Endothelial cell of umbilical vein (primary cell): Measurements from ENCODE around the gene NKD1. TPM values are rescaled to one million over a fixed set of nuclear protein-coding genes. Genes with fewer than 3 reads are reported as not detected.

ENCODE experiments used
- BruUV-seq: library from RNA; stranded (reverse); fragments of 400-500 nt; replicated peaks from 2 replicates; lab custom pipeline; 2021; lab: Mats Ljungman, UMichigan
- CTCF ChIA-PET: fragments of 300-600, 350-600 bp; sonication (Branson Sonifier 250); formaldehyde crosslinking; loops from one replicate; lab custom pipeline; 2021; ENCODE audit warnings: antibody characterized with exemption, inconsistent platforms; lab: Charles Lee
- POLR2A ChIA-PET: fragments of 300-600, 350-600 bp; sonication (Branson Sonifier 250); formaldehyde crosslinking; loops from one replicate; lab custom pipeline; 2021; ENCODE audit warnings: antibody characterized with exemption, inconsistent platforms; lab: Charles Lee
- DNase-seq: peaks from one replicate; pipeline ENCODE4 v3.0.0-alpha.2; 2011; ENCODE audit warnings: low read depth, low spot score
- FAIRE-seq: peaks from 2 replicates; lab custom pipeline; 2011; peaks lifted over from hg19 to GRCh38; lab: Jason Lieb, UNC
- H2AFZ ChIP-seq: 2 replicates; pipeline ENCODE4 v1.6.0; 2012; ENCODE audit warnings: low read depth, low read length, control low read depth, inconsistent platforms
- H3K27ac ChIP-seq: 2 replicates; pipeline ENCODE4 v1.5.1; 2011; ENCODE audit warnings: low read depth, mild to moderate bottlenecking, control low read depth, low read length, moderate library complexity; ENCODE audit not compliant: insufficient read depth
- H3K27me3 ChIP-seq, 2 experiments: 2 replicates each; pipeline versions ENCODE4 v1.6.0 to v1.6.1; 2011; ENCODE audit warnings: low read length in 2 of 2, mixed read lengths in 1 of 2; ENCODE audit not compliant: control insufficient read depth in 2 of 2, insufficient read depth in 2 of 2
- H3K36me3 ChIP-seq, 2 experiments: 2 replicates in 1 of 2; 3 replicates in 1 of 2; pipeline ENCODE4 v1.5.1; 2011; ENCODE audit warnings: low read length in 2 of 2, mild to moderate bottlenecking in 1 of 2, moderate library complexity in 1 of 2; ENCODE audit not compliant: control insufficient read depth in 2 of 2, insufficient read depth in 2 of 2; ENCODE audit errors: extremely low read depth in 1 of 2
- H3K4me1 ChIP-seq: 3 replicates; pipeline ENCODE4 v1.5.1; 2011; ENCODE audit warnings: mild to moderate bottlenecking, low read length; ENCODE audit not compliant: control insufficient read depth, insufficient read depth; ENCODE audit errors: extremely low read depth
- H3K4me2 ChIP-seq: 2 replicates; pipeline ENCODE4 v1.6.1; 2011; ENCODE audit warnings: low read length, control low read depth, mixed read lengths; ENCODE audit not compliant: insufficient read depth
- H3K4me3 ChIP-seq, 3 experiments: fragments of 200-600 bp in 1 of 3; sonication (generic), shearing (Covaris generic) in 1 of 3; replicated peaks in 1 of 3; 2 replicates each; pipeline ENCODE4 v1.5.1; 2011 to 2016; ENCODE audit warnings: control low read depth in 3 of 3, low read length in 3 of 3, mild to moderate bottlenecking in 2 of 3, inconsistent platforms in 1 of 3, low read depth in 1 of 3, moderate library complexity in 1 of 3; ENCODE audit not compliant: insufficient read depth in 1 of 3
- H3K79me2 ChIP-seq: 2 replicates; pipeline ENCODE4 v1.6.0; 2012; ENCODE audit warnings: low read length, inconsistent platforms; ENCODE audit not compliant: control insufficient read depth, insufficient read depth
- H3K9ac ChIP-seq: replicated peaks from 2 replicates; pipeline ENCODE3; 2011; ENCODE audit warnings: low read length, control low read depth; ENCODE audit not compliant: insufficient read depth; ENCODE audit errors: extremely low read depth
- H3K9me1 ChIP-seq: replicated peaks from 3 replicates; pipeline ENCODE4 v1.6.0; 2011; ENCODE audit warnings: mild to moderate bottlenecking, low read length; ENCODE audit not compliant: control insufficient read depth, insufficient read depth; ENCODE audit errors: extremely low read depth
- H3K9me3 ChIP-seq: replicated peaks from 2 replicates; pipeline ENCODE4 v1.5.1; 2012; ENCODE audit warnings: low read length, inconsistent platforms; ENCODE audit not compliant: control insufficient read depth, insufficient read depth
- H4K20me1 ChIP-seq: replicated peaks from 2 replicates; pipeline ENCODE3; 2011; ENCODE audit warnings: mild to moderate bottlenecking, low read length; ENCODE audit not compliant: control insufficient read depth, insufficient read depth; ENCODE audit errors: extremely low read depth
- CTCF ChIP-seq, 2 donors: IDR thresholded peaks; 1 replicate in 1 of 2; 2 replicates in 1 of 2; pipeline ENCODE4 v1.5.1; 2011; ENCODE audit warnings: low read length in 2 of 2, mild to moderate bottlenecking in 2 of 2, moderate library complexity in 2 of 2, control low read depth in 1 of 2, inconsistent platforms in 1 of 2, low read depth in 1 of 2; ENCODE audit not compliant: insufficient read depth in 1 of 2; ENCODE audit errors: extremely low read depth in 1 of 2
- EZH2 ChIP-seq: IDR thresholded peaks from 2 replicates; pipeline ENCODE4 v1.6.1; 2012; ENCODE audit warnings: borderline replicate concordance, low read depth, mild to moderate bottlenecking, moderate library complexity, low read length, inconsistent platforms; ENCODE audit not compliant: severe bottlenecking
- FOS ChIP-seq: IDR thresholded peaks from 2 replicates; pipeline ENCODE4 v1.6.1; 2011; ENCODE audit warnings: mild to moderate bottlenecking, low read length, moderate library complexity, borderline replicate concordance; ENCODE audit not compliant: insufficient read depth
- GATA2 ChIP-seq: IDR thresholded peaks from 2 replicates; pipeline ENCODE4 v1.7.0; 2011; ENCODE audit warnings: low read depth, mild to moderate bottlenecking, moderate library complexity, mixed read lengths, low read length; ENCODE audit not compliant: insufficient read length, insufficient read depth
- JUN ChIP-seq: IDR thresholded peaks from 2 replicates; pipeline ENCODE4 v1.6.1; 2011; ENCODE audit warnings: borderline replicate concordance, low read depth; ENCODE audit not compliant: insufficient read length, insufficient read depth
- MAX ChIP-seq: IDR thresholded peaks from 2 replicates; pipeline ENCODE4 v1.6.1; 2011; ENCODE audit not compliant: insufficient read depth, insufficient read length
- MYC ChIP-seq: IDR thresholded peaks from one replicate; pipeline ENCODE4 v1.6.1; 2011; ENCODE audit warnings: mild to moderate bottlenecking, low read depth, low read length
- POLR2A ChIP-seq: IDR thresholded peaks from 2 replicates; pipeline ENCODE4 v1.6.1; 2012; ENCODE audit warnings: low read depth, mild to moderate bottlenecking, control low read depth, low read length
- POLR2AphosphoS5 ChIP-seq: IDR thresholded peaks from 2 replicates; pipeline ENCODE4 v1.6.1; 2012; ENCODE audit warnings: low read depth, mild to moderate bottlenecking, control low read depth, low read length, moderate library complexity; ENCODE audit not compliant: insufficient read depth
- dilution Hi-C: fragments of 300-500 bp; cut with MboI; formaldehyde crosslinking; loops from one replicate; pipeline ENCODE4 v1.15.0; 2019; ENCODE audit warnings: low sequenced_read_pairs; ENCODE audit not compliant: extremely low pct_ligation_motif_present
- intact Hi-C: fragments of 100-400 bp; cut with micrococcal nuclease; formaldehyde crosslinking; loops from one replicate; pipeline ENCODE4 v1.10.0; 2022
- polyA plus RNA-seq, 4 experiments: library from polyadenylated mRNA; depleted of rRNA in 3 of 4; stranded (reverse) in 3 of 4; unstranded in 1 of 4; fragments of >200 nt; gene quantifications; 2 replicates each; pipeline versions ENCODE4 v1.2.1 to v1.2.3, GENCODE V29; 2011 to 2012; ENCODE audit warnings: missing spikeins in 1 of 4
- total RNA-seq: library from RNA; stranded (reverse); gene quantifications from 2 replicates; pipeline ENCODE4 v1.2.3, GENCODE V29; 2021

Gene NKD1
- total and polyA plus RNA-seq, 2 donors (not counting 3 experiments of a cell fraction or from before 2014, with no cell fraction given): not detected

GRCh38 chr16:50620646-50621451 is 72.7 kb downstream of the NKD1 start:
- H3K27ac ChIP-seq: no peak overlapping the region
- DNase-seq: no peak
- no peaks in the 10 kb centered on the region for H3K4me1 ChIP-seq
- ChIA-PET CTCF (no interaction called here), POLR2A (no interaction called here)
- H3K9me1 ChIP-seq: no peaks in the 10 kb centered on the region
- no peak for FAIRE-seq
- H3K79me2 ChIP-seq: no peaks in the 10 kb centered on the region
- no peaks in the 10 kb centered on the region for H3K27me3 ChIP-seq
- H3K4me2 ChIP-seq: no peak overlapping the region
- BruUV-seq: no TSS peak
- TF ChIP-seq EZH2 (no peak), JUN (no peak), FOS (no peak), POLR2A (no peak), POLR2AphosphoS5 (no peak), CTCF (IDR thresholded peaks at IDR 0.05; ENCODE audit: extremely low read depth in 1 of 2, insufficient read depth in 1 of 2, low read depth in 1 of 2, low read length in 2 of 2) (no peak), MYC (no peak), MAX (no peak), GATA2 (no peak)
- intact Hi-C loops: no loop called here
- dilution Hi-C loops: no loop called here
- no peaks in the 10 kb centered on the region for H4K20me1 ChIP-seq
- no peak overlapping the region for H2AFZ ChIP-seq
- no peak overlapping the region for H3K9ac ChIP-seq
- H3K4me3 ChIP-seq: no peak overlapping the region
- H3K36me3 ChIP-seq: no peaks in the 10 kb centered on the region
- no peaks in the 10 kb centered on the region for H3K9me3 ChIP-seq
